HG02678 (cell line): ENCODE measurements around the gene MTUS2.

Experiments
- ATAC-seq: cut with Tn5 transposase; IDR thresholded peaks from one replicate; pipeline ENCODE4 v1.9.1; 2021; ENCODE audit warnings: mild to moderate bottlenecking, moderate library complexity; ENCODE audit not compliant: unreplicated experiment

The MTUS2 gene

GRCh38 chr13:29474991-29475390 lies 654.9 kb downstream of the MTUS2 start:
- no peak for ATAC-seq

GRCh38 chr13:29476046-29476445 lies 655.9 kb downstream of the MTUS2 start:
- ATAC-seq = no peak

- ATAC-seq = no peak
These were observed 659.8 kb downstream of the MTUS2 start for GRCh38 chr13:29479716-29480492.

GRCh38 chr13:29480893-29481525 lies 660.9 kb downstream of the MTUS2 start:
- ATAC-seq = no peak

DNA sequence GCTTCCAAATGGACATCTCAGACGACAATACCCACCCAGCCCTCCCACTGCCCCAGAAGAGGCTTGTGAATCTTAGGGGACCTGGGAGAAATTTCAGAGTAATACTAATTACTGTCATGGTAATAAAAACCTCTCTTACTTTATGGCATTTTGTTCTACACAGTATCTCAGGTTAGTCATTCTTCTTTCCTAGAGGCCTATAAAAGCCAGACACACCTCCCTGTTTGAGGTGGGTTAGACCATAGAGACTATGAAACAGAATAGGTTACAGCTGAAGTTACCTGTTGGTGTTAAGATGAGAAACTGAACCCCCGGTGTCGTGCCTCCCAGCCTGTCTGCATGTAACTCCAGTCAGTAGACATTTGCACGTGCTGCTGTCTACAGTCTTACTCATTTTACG lies 661.5 kb downstream of the MTUS2 start:
- ATAC-seq = no peak

- no peak for ATAC-seq
These were observed 662.4 kb downstream of the MTUS2 start for GRCh38 chr13:29482504-29482903.

DNA sequence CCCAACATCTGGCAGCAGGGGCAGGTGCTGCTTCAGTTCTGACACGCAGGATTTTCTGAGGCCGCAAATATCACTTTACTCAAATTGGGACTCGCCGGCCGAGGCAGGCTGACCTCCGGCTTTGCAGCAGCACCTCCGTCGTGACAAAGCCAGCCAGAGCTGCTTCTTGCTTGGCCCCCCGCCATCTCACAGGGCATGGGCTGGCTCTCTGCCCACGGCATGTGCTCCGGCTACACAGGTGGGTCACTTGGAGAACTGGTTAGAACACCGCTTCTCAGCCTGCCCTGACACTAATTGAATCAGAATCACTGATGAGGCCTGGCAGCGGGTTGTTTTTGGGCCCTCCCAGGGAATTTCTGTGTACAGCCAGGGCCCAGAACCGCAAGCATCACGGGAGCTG lies 663.1 kb downstream of the MTUS2 start:
- ATAC-seq = no peak

DNA sequence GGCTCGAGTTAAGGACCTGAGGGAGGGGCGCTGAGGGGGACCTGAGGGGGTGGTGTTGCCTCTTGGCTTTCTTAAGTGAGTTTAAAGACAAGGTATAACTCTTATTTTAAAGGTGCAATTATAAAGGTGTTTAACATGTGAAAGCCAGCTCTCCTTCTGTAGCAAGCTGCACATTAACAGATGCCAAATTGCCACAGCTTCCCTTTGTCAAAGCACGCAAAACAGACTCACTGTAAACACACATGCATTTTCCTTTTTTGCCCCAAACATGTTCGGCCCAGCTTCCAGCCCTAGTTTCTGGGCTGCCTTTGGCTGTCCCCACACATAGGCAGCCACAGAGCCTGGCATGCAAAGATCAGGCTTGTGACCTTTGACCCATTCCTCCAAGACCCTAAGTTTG lies 663.5 kb downstream of the MTUS2 start:
- no peak for ATAC-seq

- no peak for ATAC-seq
These were observed 664.1 kb downstream of the MTUS2 start for GRCh38 chr13:29484236-29484635.

DNA sequence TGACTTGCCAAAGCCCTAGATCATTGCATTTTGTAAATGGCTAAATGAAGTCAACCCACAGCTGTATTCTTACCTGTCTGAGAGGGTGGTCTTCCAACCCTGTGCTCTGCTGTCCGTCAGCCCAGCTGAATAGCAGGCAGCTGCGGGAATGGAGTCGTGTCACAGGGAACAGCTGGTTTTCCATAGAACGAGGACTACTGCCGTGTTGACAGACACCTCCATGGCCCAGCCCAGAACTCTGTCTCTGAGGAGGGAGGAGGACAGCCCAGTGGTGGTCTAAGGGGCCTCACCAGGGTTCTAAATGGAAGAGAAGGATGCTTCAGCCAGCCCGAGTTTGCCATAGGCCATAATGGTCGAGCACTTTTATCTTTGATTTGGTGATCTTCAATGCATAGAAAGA lies 664.7 kb downstream of the MTUS2 start:
- ATAC-seq = no peak

GRCh38 chr13:29486551-29486950 lies 666.4 kb downstream of the MTUS2 start:
- ATAC-seq = no peak

DNA sequence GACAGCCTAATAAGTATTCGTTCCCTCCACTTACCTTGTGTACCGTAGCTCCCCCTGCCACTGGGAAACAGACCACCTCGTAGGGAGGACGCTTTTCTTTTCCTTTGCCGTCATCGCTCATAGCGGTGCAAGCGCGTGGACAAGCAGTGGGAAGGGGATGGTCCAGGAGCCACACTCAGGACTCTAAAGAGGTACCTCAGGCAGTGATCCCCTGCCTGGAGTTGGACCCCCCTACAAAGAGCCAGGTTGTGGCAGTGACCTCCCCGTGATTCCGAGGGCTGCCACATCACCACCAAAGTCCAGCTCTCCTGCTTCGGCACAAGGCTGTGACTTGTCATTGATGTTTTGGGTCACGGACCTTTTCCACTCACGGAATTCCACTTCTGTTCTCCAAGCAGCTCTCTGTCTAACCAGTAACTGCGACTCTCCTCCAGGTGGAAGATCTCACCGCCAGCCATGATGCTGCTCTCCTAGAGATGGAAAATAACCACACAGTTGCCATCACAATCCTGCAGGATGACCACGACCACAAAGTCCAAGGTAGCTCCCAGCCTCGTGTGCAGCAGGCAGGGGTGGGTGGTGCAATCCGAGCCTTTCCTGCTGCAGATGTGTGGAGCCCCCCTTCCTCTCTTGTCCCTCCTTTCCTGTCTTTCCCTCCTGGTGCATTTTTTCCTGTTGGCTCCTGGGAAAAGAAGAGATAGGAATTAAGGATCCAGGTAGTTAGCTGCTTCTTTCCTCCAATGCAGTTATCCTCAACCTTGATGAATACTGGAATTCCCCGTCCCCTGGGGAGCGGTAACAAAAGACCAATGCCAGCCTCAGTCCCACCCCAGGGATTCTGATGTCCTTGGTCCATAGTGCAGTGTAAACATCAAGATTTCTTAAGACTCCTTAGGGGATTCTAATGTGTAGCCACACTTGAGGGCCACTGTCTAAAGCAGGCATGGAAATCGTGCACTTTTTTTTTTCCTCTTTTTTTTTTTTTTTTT lies 667.6 kb downstream of the MTUS2 start:
- no peak for ATAC-seq

DNA sequence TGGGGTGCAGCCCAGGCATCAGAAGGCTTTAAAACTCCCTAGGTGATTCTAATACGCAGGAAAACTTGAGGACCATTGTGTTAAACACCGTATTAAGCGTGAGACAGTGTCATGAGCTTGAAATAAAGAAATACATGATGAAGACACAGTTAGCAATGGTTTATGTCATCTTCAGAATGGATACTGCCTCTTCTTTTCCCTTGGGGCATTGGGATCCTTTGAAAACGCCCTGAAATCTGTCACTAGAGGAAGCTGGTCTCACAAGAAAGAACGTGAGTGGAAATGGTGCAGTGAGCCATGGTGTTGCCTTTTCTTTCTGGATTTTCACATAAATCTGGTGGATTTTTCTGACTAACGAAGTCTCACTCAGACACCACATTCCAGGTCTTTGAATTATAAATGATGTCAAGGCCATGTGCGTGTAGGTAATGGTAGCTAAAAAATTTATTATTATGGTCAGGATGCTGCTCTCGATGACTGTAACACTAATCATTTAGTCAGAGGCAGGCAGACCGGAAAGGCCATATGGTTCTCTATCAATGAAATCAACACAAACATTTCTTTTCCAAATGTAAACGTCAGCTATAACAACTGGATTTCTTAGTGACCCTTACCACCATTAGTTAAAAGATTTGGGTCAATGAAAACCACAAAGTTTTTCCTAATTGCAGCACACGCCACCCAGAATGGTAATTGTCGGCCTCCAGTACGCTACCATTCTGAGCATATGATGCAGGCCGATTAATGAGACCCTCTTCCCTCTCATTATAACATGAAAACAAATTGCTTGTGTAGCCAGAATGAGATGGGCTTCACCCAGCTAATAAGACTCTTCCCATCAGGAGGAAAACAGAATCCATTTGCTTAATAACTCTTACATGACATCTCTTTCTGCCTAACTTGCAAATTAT lies 669.8 kb downstream of the MTUS2 start:
- no peak for ATAC-seq

DNA sequence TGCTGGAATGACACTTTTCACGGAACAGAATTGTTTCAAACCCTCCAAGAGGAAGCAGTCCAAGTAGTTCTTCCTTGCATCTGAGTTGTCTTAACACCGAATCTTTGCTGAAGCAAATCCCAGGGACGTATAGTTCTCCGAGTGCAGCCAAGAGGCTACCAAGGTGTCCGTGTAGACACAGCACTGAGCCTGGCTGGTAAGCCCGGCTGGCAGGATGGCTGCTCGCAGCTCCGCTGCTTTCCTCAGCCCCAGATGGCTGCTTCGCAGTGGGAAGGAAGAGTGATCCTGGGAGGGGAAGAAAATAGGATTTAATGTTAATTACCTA lies 670.4 kb downstream of the MTUS2 start:
- ATAC-seq = no peak

DNA sequence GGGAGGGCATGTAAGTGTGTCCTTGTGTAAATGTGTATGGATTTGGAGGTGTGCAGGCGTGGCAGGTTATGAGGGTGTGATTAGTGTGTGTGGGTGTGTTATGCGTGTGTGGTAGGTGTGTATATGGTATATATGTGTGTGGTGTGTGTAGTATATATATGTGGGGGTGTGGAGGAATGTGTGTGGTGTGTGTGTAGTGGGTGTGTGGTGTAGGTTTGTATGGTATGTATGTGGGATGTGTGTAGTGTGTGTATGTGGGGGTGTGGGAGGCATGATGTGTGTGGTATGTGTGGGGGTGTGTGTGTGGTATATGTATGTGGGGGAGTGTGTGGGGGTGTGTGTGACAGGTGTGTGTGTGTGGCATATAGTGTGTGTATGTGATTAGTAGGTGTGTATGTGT lies 671.1 kb downstream of the MTUS2 start:
- no peak for ATAC-seq

DNA sequence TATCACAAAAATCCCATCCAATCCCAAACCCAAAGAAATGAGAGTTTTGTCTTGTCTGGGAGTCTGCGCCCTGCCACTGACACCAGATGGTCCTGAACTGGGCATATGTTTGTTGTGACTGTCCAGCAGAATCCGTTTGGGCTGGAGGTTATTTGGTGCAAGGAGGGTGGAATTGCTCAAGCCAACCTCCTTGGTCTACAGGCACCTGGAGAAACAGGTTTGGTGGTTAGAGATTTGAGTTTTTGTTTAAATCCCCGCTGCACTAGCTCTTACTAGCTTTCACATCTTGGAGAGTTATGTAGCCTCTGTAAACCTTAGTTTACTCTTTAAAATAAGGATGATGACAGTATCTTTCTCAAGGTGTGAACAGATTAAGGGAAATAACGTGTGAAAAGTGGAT lies 673.7 kb downstream of the MTUS2 start:
- ATAC-seq = no peak

GRCh38 chr13:29494520-29494919 lies 674.4 kb downstream of the MTUS2 start:
- no peak for ATAC-seq

- peak; percentile 58 for ATAC-seq
These were observed 676.1 kb downstream of the MTUS2 start for GRCh38 chr13:29496241-29496712.

- no peak for ATAC-seq
These were observed 677.1 kb downstream of the MTUS2 start for GRCh38 chr13:29497137-29497654.

GRCh38 chr13:29498426-29499040 lies 678.4 kb downstream of the MTUS2 start:
- ATAC-seq = no peak
